ENCODE data around the gene ATF7IP.

- TF ChIP-seq, protein P1, sequence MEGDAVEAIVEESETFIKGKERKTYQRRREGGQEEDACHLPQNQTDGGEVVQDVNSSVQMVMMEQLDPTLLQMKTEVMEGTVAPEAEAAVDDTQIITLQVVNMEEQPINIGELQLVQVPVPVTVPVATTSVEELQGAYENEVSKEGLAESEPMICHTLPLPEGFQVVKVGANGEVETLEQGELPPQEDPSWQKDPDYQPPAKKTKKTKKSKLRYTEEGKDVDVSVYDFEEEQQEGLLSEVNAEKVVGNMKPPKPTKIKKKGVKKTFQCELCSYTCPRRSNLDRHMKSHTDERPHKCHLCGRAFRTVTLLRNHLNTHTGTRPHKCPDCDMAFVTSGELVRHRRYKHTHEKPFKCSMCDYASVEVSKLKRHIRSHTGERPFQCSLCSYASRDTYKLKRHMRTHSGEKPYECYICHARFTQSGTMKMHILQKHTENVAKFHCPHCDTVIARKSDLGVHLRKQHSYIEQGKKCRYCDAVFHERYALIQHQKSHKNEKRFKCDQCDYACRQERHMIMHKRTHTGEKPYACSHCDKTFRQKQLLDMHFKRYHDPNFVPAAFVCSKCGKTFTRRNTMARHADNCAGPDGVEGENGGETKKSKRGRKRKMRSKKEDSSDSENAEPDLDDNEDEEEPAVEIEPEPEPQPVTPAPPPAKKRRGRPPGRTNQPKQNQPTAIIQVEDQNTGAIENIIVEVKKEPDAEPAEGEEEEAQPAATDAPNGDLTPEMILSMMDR (IDR thresholded peaks at IDR 0.05), result no peak
- TF ChIP-seq POLR2A (IDR thresholded peaks at IDR 0.05), result no peak
Measured at GRCh38 chr12:14532152-14532551, 166.7 kb downstream of the ATF7IP start.
